Spleen (tissue), 11 donors: ENCODE results near the gene PTGDR2. TPM values are rescaled to one million over a fixed set of nuclear protein-coding genes. Genes with fewer than 3 reads are reported as not detected.

ENCODE experiments used
- DNase-seq: peaks from one replicate; pipeline ENCODE4 v3.0.0-alpha.2; 2020
- H3K27ac ChIP-seq, 8 donors: fragments of 200-600 bp; sonication (generic) in 7 of 8; 1 replicate in 4 of 8; 2 replicates in 4 of 8; pipeline versions ENCODE4 v1.5.0 to v1.8.0; 2016 to 2021; ENCODE audit warnings: inconsistent platforms in 4 of 8, mild to moderate bottlenecking in 4 of 8, moderate library complexity in 1 of 8
- H3K27me3 ChIP-seq, 7 donors: fragments of 200-600 bp; sonication (generic) in 6 of 7; replicated peaks in 1 of 7; 1 replicate in 4 of 7; 2 replicates in 3 of 7; pipeline versions ENCODE4 v1.5.0 to v1.8.0; 2016 to 2021; ENCODE audit warnings: inconsistent platforms in 3 of 7, mild to moderate bottlenecking in 1 of 7
- H3K36me3 ChIP-seq, 6 donors: fragments of 200-600 bp; sonication (generic) in 5 of 6; 1 replicate in 4 of 6; 2 replicates in 2 of 6; pipeline versions ENCODE4 v1.5.0 to v1.8.0; 2016 to 2021; ENCODE audit warnings: inconsistent platforms in 2 of 6
- H3K4me1 ChIP-seq, 6 donors: fragments of 200-600 bp; sonication (generic) in 5 of 6; 1 replicate in 3 of 6; 2 replicates in 3 of 6; pipeline versions ENCODE4 v1.5.0 to v1.8.0; 2016 to 2021; ENCODE audit warnings: inconsistent platforms in 3 of 6
- H3K4me3 ChIP-seq, 8 donors: fragments of 200-600 bp; sonication (generic) in 7 of 8; 1 replicate in 4 of 8; 2 replicates in 4 of 8; pipeline versions ENCODE4 v1.5.0 to v1.8.0; 2016 to 2021; ENCODE audit warnings: inconsistent platforms in 4 of 8, mild to moderate bottlenecking in 4 of 8, moderate library complexity in 2 of 8
- H3K9me3 ChIP-seq, 8 donors: fragments of 200-600 bp; sonication (generic) in 7 of 8; 1 replicate in 4 of 8; 2 replicates in 4 of 8; pipeline versions ENCODE4 v1.5.0 to v1.8.0; 2016 to 2021; ENCODE audit warnings: inconsistent platforms in 4 of 8
- POLR2A ChIP-seq, 3 donors: fragments of 450-650 bp; IDR thresholded peaks; one replicate each; pipeline ENCODE4 v1.5.1; 2017; ENCODE audit warnings: antibody characterized with exemption in 3 of 3, mild to moderate bottlenecking in 1 of 3
- POLR2AphosphoS5 ChIP-seq, 3 donors: sonication (generic); formaldehyde crosslinking; IDR thresholded peaks; one replicate each; pipeline ENCODE4 v1.5.1; 2017; ENCODE audit warnings: antibody characterized with exemption in 3 of 3
- WGBS, 5 donors: extraction: QIAGEN DNeasy Blood & Tissue Kit in 3 of 5; methylation state at CpG; one replicate each; pipeline versions ENCODE4 v1.1.5 to v1.1.7; 2013 to 2018; 5-methylcytosine and 5-hydroxymethylcytosine counted together
- intact Hi-C: fragments of 100-400 bp; cut with DNase I; formaldehyde crosslinking; loops from one replicate; pipeline ENCODE4 v1.15.0; 2023; ENCODE audit warnings: low total_unique reads
- polyA plus RNA-seq, 3 donors: library from polyadenylated mRNA; stranded (reverse); fragments of 200-250 nt; gene quantifications; one replicate each; pipeline ENCODE4 v1.2.1, GENCODE V29; 2013
- total RNA-seq, 7 donors: library from RNA; depleted of rRNA in 3 of 7; stranded (reverse); fragments of >200 nt in 3 of 7; fragmentation: NEBNext Ultra II Directional in 4 of 7; extraction: Animal tissue kit (Norgen Biotek cat#: 25700) in 4 of 7; gene quantifications; one replicate each; pipeline versions ENCODE4 v1.1.0 to v1.2.1, GENCODE V29; 2016 to 2021
- TF ChIP-seq, protein P1 (sequence below), 11 experiments: fragments of 200-600 bp in 7 of 11; fragments of 450-650 bp in 4 of 11; sonication (generic) in 4 of 11; IDR thresholded peaks in 8 of 11; conservative IDR thresholded peaks in 3 of 11; 1 replicate in 7 of 11; 2 replicates in 4 of 11; pipeline versions ENCODE4 v1.4.0 to v1.8.0; 2016 to 2021; ENCODE audit warnings: antibody characterized with exemption in 11 of 11, inconsistent platforms in 4 of 11, mild to moderate bottlenecking in 1 of 11
- donor health status: healthy with polysubstance abuse.
- donor health status: DM: no; HTN: no; CAD: no; lungs with moderate emphysema.
- donor health status: DM: no; HTN: no; CAD: no.
- donor health status: Bipolar disorder and iron deficiency.
- donor health status: healthy.
- donor health status: DM: no; HTN: no; CAD: no.
- donor health status: DM: yes; HTN: yes; CAD: no.

PTGDR2 gene
- total and polyA plus RNA-seq, 10 donors = 0.10 to 1.1 (median 0.26) TPM; not detected in 1

DNA sequence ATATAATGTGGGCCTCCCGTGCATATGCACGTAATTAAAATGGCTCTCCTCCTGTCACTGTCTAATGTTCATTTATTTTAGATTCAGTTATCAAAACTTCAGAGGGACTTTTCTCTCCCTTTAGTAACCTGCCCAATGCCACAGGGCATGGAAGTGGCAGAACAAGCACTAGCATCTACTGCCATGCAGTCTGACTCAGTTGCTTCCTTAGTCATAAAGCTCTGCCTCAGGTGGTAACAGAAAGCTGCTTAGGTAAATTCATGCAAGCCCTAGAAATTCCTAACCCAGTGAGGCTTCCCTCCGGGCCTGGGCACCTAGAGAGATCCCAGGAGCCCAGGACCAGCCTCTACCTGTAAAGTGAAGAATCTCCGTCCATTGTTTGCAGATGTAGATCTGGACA, 41.7 kb upstream of the PTGDR2 start:
- Histone ChIP-seq H3K9me3 (no peaks in the 10 kb centered on the region), H3K36me3 (peaks cover 9 to 100% (median 99%) of the 10 kb centered on the region in 6 donors), H3K27me3 (no peaks in the 10 kb centered on the region), H3K4me1 (peaks cover 0 to 9% (median 4%) of the 10 kb centered on the region in 6 donors), H3K4me3 (no peak overlapping the region), H3K27ac (no peak overlapping the region)
- intact Hi-C loops = no loop called here
- WGBS, 5 donors = 91 to 96% (median 94%) methylated on average over 4 of the region's 4 CpGs
- TF ChIP-seq POLR2A (IDR thresholded peaks at IDR 0.05) = no peak
- no peak for TF ChIP-seq POLR2AphosphoS5 (IDR thresholded peaks at IDR 0.05)
- TF ChIP-seq, protein P1, sequence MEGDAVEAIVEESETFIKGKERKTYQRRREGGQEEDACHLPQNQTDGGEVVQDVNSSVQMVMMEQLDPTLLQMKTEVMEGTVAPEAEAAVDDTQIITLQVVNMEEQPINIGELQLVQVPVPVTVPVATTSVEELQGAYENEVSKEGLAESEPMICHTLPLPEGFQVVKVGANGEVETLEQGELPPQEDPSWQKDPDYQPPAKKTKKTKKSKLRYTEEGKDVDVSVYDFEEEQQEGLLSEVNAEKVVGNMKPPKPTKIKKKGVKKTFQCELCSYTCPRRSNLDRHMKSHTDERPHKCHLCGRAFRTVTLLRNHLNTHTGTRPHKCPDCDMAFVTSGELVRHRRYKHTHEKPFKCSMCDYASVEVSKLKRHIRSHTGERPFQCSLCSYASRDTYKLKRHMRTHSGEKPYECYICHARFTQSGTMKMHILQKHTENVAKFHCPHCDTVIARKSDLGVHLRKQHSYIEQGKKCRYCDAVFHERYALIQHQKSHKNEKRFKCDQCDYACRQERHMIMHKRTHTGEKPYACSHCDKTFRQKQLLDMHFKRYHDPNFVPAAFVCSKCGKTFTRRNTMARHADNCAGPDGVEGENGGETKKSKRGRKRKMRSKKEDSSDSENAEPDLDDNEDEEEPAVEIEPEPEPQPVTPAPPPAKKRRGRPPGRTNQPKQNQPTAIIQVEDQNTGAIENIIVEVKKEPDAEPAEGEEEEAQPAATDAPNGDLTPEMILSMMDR (IDR thresholded peaks at IDR 0.05 in 8 of 11, conservative IDR thresholded peaks at IDR 0.05 in 3 of 11) = no peak
- DNase-seq = no peak

DNA sequence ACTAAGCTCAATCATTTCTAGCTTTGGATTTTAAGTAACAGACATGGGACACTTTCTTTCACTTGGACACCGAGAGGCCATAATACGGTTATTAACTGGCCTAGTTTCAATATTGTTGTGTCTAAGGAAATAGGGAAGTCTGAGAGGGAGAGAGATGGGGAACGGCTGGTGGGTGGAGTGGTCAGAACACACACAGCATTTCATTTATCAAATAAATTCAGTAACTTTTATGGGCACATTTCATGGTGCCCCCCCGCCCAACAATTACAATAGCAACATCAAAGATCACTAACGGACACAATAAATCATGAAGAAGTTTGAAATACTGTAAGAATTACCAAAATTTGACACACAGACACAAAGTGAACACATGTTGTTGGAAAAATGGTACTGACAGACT, 39.9 kb upstream of the PTGDR2 start:
- no peak overlapping the region for H3K27ac ChIP-seq
- intact Hi-C loops = no loop called here
- TF ChIP-seq POLR2AphosphoS5 (IDR thresholded peaks at IDR 0.05) (no peak), POLR2A (IDR thresholded peaks at IDR 0.05) (no peak)
- TF ChIP-seq, protein P1 (IDR thresholded peaks at IDR 0.05 in 8 of 11, conservative IDR thresholded peaks at IDR 0.05 in 3 of 11) = no peak
- 75 to 90% (median 80%) methylated on average over 5 of the region's 5 CpGs for WGBS, 5 donors
- no peak overlapping the region for H3K4me3 ChIP-seq
- H3K4me1 ChIP-seq = peaks cover 0 to 20% (median 11%) of the 10 kb centered on the region in 6 donors
- H3K9me3 ChIP-seq = no peaks in the 10 kb centered on the region
- DNase-seq = no peak
- H3K27me3 ChIP-seq = no peaks in the 10 kb centered on the region
- peaks cover 7 to 99% (median 90%) of the 10 kb centered on the region in 6 donors for H3K36me3 ChIP-seq

DNA sequence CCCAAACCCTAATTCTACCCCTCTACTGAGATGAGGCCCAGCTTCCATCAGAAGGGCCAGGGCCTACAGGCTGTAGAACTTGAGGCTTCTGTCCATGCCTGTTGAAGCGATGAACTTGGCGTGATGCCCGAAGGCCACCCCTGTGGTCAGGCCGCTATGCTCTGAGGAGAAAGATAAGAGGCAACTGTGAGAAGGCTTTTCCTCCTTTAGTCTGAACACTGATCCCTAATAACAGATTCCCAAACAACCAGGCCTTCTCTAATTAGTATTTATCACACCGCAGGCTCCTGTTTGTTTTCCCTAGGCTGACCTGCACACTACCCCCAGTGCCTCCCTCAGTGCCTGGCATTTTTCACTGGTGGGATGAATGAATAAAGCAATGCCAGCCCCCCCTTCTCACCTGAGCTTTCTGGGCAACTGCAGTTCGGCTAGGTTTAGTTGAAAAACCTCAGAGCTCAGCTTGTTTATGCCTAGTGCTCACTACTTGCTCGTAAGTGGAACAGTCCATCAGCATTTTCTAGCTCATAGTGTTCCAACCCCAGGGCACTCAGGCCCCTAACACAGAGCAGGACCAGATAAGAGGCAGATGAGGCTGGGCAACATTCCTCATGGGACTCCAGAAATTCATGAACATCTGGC, 35.5 kb upstream of the PTGDR2 start:
- Histone ChIP-seq H3K36me3 (peaks cover 1 to 85% (median 54%) of the 10 kb centered on the region in 6 donors), H3K27ac (peak overlapping the region in 4 of 8 donors; percentile 39 to 70 (median 56)), H3K4me3 (no peak overlapping the region), H3K9me3 (no peaks in the 10 kb centered on the region), H3K4me1 (peaks cover 0 to 23% (median 17%) of the 10 kb centered on the region in 6 donors), H3K27me3 (no peaks in the 10 kb centered on the region)
- intact Hi-C loops = no loop called here
- TF ChIP-seq, protein P1 (IDR thresholded peaks at IDR 0.05 in 8 of 11, conservative IDR thresholded peaks at IDR 0.05 in 3 of 11) = no peak
- no peak for TF ChIP-seq POLR2A (IDR thresholded peaks at IDR 0.05)
- no peak for TF ChIP-seq POLR2AphosphoS5 (IDR thresholded peaks at IDR 0.05)
- WGBS, 5 donors = 59 to 71% (median 66%) methylated on average over 6 to 7 of the region's 7 CpGs
- DNase-seq = no peak

DNA sequence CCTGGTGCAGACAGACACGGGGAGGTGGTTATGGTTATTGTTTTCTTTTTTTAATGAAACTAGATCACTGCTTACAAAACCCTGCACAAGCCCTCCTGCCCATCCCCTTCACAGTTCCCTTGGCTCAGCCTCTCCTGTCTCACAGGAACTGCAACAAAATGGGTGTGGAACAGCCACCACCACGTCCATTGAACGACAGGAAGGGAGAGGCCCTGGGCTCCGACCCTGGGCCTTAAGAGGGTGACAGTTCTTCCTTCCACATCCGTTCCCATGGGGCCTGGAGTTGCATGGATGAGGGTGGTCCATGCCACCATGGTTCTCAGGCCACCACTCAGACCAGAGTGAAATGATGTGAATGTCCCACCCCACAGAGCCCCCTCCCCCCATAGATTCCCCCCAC, 34.9 kb upstream of the PTGDR2 start:
- Histone ChIP-seq H3K27me3 (no peaks in the 10 kb centered on the region), H3K4me1 (peaks cover 0 to 23% (median 17%) of the 10 kb centered on the region in 6 donors), H3K9me3 (no peaks in the 10 kb centered on the region), H3K27ac (peak overlapping the region in 5 of 8 donors; percentile 23 to 70 (median 51)), H3K4me3 (no peak overlapping the region), H3K36me3 (peaks cover 0 to 79% (median 49%) of the 10 kb centered on the region in 6 donors)
- 37 to 51% (median 41%) methylated on average over 5 of the region's 5 CpGs for WGBS, 5 donors
- intact Hi-C loops = no loop called here
- TF ChIP-seq POLR2A (IDR thresholded peaks at IDR 0.05) = no peak
- peak in 2 of 3 donors; percentile 52 to 62 for TF ChIP-seq POLR2AphosphoS5 (IDR thresholded peaks at IDR 0.05)
- DNase-seq = no peak
